Erythroblast (primary cell): Measurements from ENCODE around the gene MELK.
A peak's percentile ranks its signal among the peaks of the same experiment; 100 is the strongest.

ENCODE experiments used
- DNase-seq, 2 experiments: peaks; one replicate each; lab custom pipeline; 2025; lab: John Stamatoyannopoulos, UW
- GATA1 ChIP-seq: IDR thresholded peaks from 2 replicates; pipeline ENCODE4 v1.6.1; 2011; ENCODE audit warnings: low read depth, mild to moderate bottlenecking, control low read depth, low read length, moderate library complexity
- POLR2A ChIP-seq: IDR thresholded peaks from 2 replicates; pipeline ENCODE4 v1.6.1; 2011; ENCODE audit warnings: mild to moderate bottlenecking, low read length

Gene MELK

GRCh38 chr9:36603006-36603405 lies 30.3 kb downstream of the MELK start:
- DNase-seq, result no peak
- TF ChIP-seq GATA1 (no peak), POLR2A (no peak)

- TF ChIP-seq GATA1 (no peak), POLR2A (no peak)
- peak; percentile 25 to 44 for DNase-seq
These were observed 36.6 kb downstream of the MELK start for GRCh38 chr9:36609306-36609705.

- no peak for TF ChIP-seq POLR2A
- no peak for TF ChIP-seq GATA1
- no peak for DNase-seq
These were observed 49.4 kb downstream of the MELK start for GRCh38 chr9:36622121-36622520.

- no peak for DNase-seq
These were observed 50.6 kb downstream of the MELK start for GRCh38 chr9:36623280-36623679.

GRCh38 chr9:36625006-36625615 lies 52.4 kb downstream of the MELK start:
- no peak for DNase-seq

More at GRCh38 chr9:36623280-36623679, 50.6 kb downstream of the MELK start:
- TF ChIP-seq POLR2A (no peak), GATA1 (no peak)

GRCh38 chr9:36632892-36633291 lies 60.2 kb downstream of the MELK start:
- peak in 1 of 2 experiments; percentile 12 for DNase-seq
- TF ChIP-seq POLR2A (no peak), GATA1 (no peak)

More at GRCh38 chr9:36625006-36625615, 52.4 kb downstream of the MELK start:
- TF ChIP-seq POLR2A, result no peak
- TF ChIP-seq GATA1, result no peak

GRCh38 chr9:36637491-36638270 lies 65.0 kb downstream of the MELK start:
- DNase-seq, result no peak
- TF ChIP-seq GATA1, result no peak
- no peak for TF ChIP-seq POLR2A

GRCh38 chr9:36640771-36641381 lies 68.2 kb downstream of the MELK start:
- no peak for DNase-seq
- TF ChIP-seq POLR2A (no peak), GATA1 (no peak)

GRCh38 chr9:36642817-36643216 lies 70.1 kb downstream of the MELK start:
- TF ChIP-seq GATA1 (no peak), POLR2A (no peak)

GRCh38 chr9:36656842-36657241 lies 84.1 kb downstream of the MELK start:
- TF ChIP-seq GATA1 (no peak), POLR2A (no peak)
- DNase-seq, result no peak

More at GRCh38 chr9:36642817-36643216, 70.1 kb downstream of the MELK start:
- DNase-seq, result no peak

- DNase-seq, result no peak
- TF ChIP-seq POLR2A (no peak), GATA1 (no peak)
These were observed 86.8 kb downstream of the MELK start for GRCh38 chr9:36659500-36659899.

GRCh38 chr9:36664806-36665205 lies 92.1 kb downstream of the MELK start:
- DNase-seq, result no peak
- TF ChIP-seq GATA1 (no peak), POLR2A (no peak)

- TF ChIP-seq GATA1, result no peak
- TF ChIP-seq POLR2A, result no peak
- no peak for DNase-seq
These were observed 92.7 kb downstream of the MELK start for GRCh38 chr9:36665387-36665786.

- TF ChIP-seq POLR2A (no peak), GATA1 (no peak)
These were observed 93.3 kb downstream of the MELK start for GRCh38 chr9:36665921-36666431.

More at GRCh38 chr9:36665921-36666431, 93.3 kb downstream of the MELK start:
- peak; percentile 60 to 79 for DNase-seq
